HepG2 (cell line): Measurements from ENCODE around the gene SPOP. TPM values are rescaled to one million over a fixed set of nuclear protein-coding genes. Genes with fewer than 3 reads are reported as not detected.
A peak's percentile ranks its signal among the peaks of the same experiment; 100 is the strongest.

ENCODE experiments used
- ATAC-seq: fragments of 200-7000 bp; cut with Tn5 transposase; 3 replicates; pipeline ENCODE4 v1.9.1; 2020; ENCODE audit warnings: mild to moderate bottlenecking, moderate library complexity
- BruUV-seq: library from RNA; stranded (reverse); fragments of 400-500 nt; replicated peaks from 2 replicates; lab custom pipeline; 2021; lab: Mats Ljungman, UMichigan
- CTCF ChIA-PET: fragments of 300-600 bp; formaldehyde crosslinking; extraction: SDS; loops from one replicate; lab custom pipeline; 2021; ENCODE audit warnings: low total read pairs, inconsistent platforms, low intra/inter-chr PET ratio; lab: Yijun Ruan, JAX
- POLR2A ChIA-PET: fragments of 350-600 bp; sonication (Branson Sonifier 250); formaldehyde crosslinking; loops from one replicate; lab custom pipeline; 2020; ENCODE audit warnings: antibody characterized with exemption, inconsistent platforms; lab: Yijun Ruan, JAX
- DNase-seq: peaks from one replicate; pipeline ENCODE4 v3.0.0-alpha.2; 2015; ENCODE audit warnings: low spot score
- FAIRE-seq: peaks from 3 replicates; lab custom pipeline; 2011; peaks lifted over from hg19 to GRCh38; lab: Jason Lieb, UNC
- H2AFZ ChIP-seq: one replicate; pipeline ENCODE4 v1.6.1; 2011; ENCODE audit warnings: low read length, inconsistent platforms
- H3K27ac ChIP-seq: fragments of 300-600 bp; 3 replicates; pipeline ENCODE4 v1.8.0; 2011; ENCODE audit warnings: mixed run types, mild to moderate bottlenecking, mixed read lengths, low read length, inconsistent platforms; ENCODE audit not compliant: insufficient read depth; ENCODE audit errors: extremely low read length
- H3K27me3 ChIP-seq, 2 experiments: fragments of 200-600 bp in 1 of 2; 2 replicates in 1 of 2; 3 replicates in 1 of 2; pipeline versions ENCODE4 v1.6.0 to v1.8.0; 2011; ENCODE audit warnings: low read length in 2 of 2, mild to moderate bottlenecking in 2 of 2, moderate library complexity in 2 of 2, inconsistent platforms in 1 of 2; ENCODE audit not compliant: insufficient read depth in 2 of 2, control insufficient read depth in 1 of 2
- H3K36me3 ChIP-seq, 2 experiments: fragments of 200-600 bp in 1 of 2; replicated peaks in 1 of 2; 2 replicates in 1 of 2; 3 replicates in 1 of 2; pipeline versions ENCODE4 v1.5.1 to v1.8.0; 2011; ENCODE audit warnings: low read length in 2 of 2, inconsistent platforms in 1 of 2; ENCODE audit not compliant: insufficient read depth in 2 of 2, control insufficient read depth in 1 of 2
- H3K4me1 ChIP-seq: 2 replicates; pipeline ENCODE4 v1.5.1; 2012; ENCODE audit warnings: low read length, inconsistent platforms; ENCODE audit not compliant: insufficient read depth
- H3K4me2 ChIP-seq: 2 replicates; pipeline ENCODE4 v1.6.0; 2011; ENCODE audit warnings: low read depth, low read length, inconsistent platforms
- H3K4me3 ChIP-seq, 3 experiments: fragments of 200-600 bp in 1 of 3; sonication (generic), shearing (Covaris generic) in 1 of 3; replicated peaks in 1 of 3; 2 replicates each; pipeline ENCODE4 v1.5.1; 2011 to 2016; ENCODE audit warnings: low read length in 3 of 3, inconsistent platforms in 2 of 3, low read depth in 2 of 3, mild to moderate bottlenecking in 2 of 3, control low read depth in 1 of 3, mixed read lengths in 1 of 3; ENCODE audit not compliant: insufficient read depth in 1 of 3
- H3K79me2 ChIP-seq: one replicate; pipeline ENCODE4 v1.6.1; 2011; ENCODE audit warnings: low read length, inconsistent platforms; ENCODE audit not compliant: insufficient read depth
- H3K9ac ChIP-seq: 2 replicates; pipeline ENCODE4 v1.6.0; 2011; ENCODE audit warnings: mild to moderate bottlenecking, low read depth, low read length, inconsistent platforms; ENCODE audit not compliant: insufficient read depth
- H3K9me3 ChIP-seq: 2 replicates; pipeline ENCODE4 v1.5.1; 2012; ENCODE audit warnings: mild to moderate bottlenecking, low read length
- H4K20me1 ChIP-seq: 2 replicates; pipeline ENCODE4 v1.6.0; 2011; ENCODE audit warnings: inconsistent platforms, mild to moderate bottlenecking, low read length, moderate library complexity; ENCODE audit not compliant: insufficient read depth
- BCL3 ChIP-seq: sonication (generic); formaldehyde crosslinking; IDR thresholded peaks from 2 replicates; pipeline ENCODE4 v1.5.1; 2020; ENCODE audit warnings: mild to moderate bottlenecking, missing genetic modification reagents, moderate library complexity
- HMG20A ChIP-seq: IDR thresholded peaks from 2 replicates; pipeline ENCODE4 v1.6.1; 2016; ENCODE audit warnings: borderline replicate concordance
- HOXA3 ChIP-seq: sonication (generic); formaldehyde crosslinking; IDR thresholded peaks from 2 replicates; pipeline ENCODE4 v1.5.0; 2020; ENCODE audit warnings: missing genetic modification reagents
- NR2F6 ChIP-seq, 2 experiments: IDR thresholded peaks; 2 replicates each; pipeline ENCODE4 v1.6.1; 2016; ENCODE audit warnings: antibody characterized with exemption in 1 of 2, mild to moderate bottlenecking in 1 of 2
- PAXIP1 ChIP-seq: sonication (generic); formaldehyde crosslinking; conservative IDR thresholded peaks from 2 replicates; pipeline ENCODE4 v1.4.0; 2020; ENCODE audit warnings: mild to moderate bottlenecking, missing genetic modification reagents, moderate library complexity
- WIZ ChIP-seq: sonication (generic); formaldehyde crosslinking; IDR thresholded peaks from 2 replicates; pipeline ENCODE4 v1.5.1; 2020; ENCODE audit warnings: mild to moderate bottlenecking, missing genetic modification reagents
- ZBTB26 ChIP-seq: IDR thresholded peaks from 2 replicates; pipeline ENCODE4 v1.6.1; 2016; ENCODE audit warnings: missing compliant biosample characterization, missing genetic modification reagents, borderline replicate concordance
- ZNF12 ChIP-seq: sonication (generic); formaldehyde crosslinking; IDR thresholded peaks from 2 replicates; pipeline ENCODE4 v1.5.0; 2020; ENCODE audit warnings: missing genetic modification reagents
- ZNF232 ChIP-seq: sonication (generic); formaldehyde crosslinking; IDR thresholded peaks from 2 replicates; pipeline ENCODE4 v1.4.0; 2020; ENCODE audit warnings: missing genetic modification reagents, borderline replicate concordance
- ZNF451 ChIP-seq: sonication (generic); formaldehyde crosslinking; IDR thresholded peaks from 2 replicates; pipeline ENCODE4 v1.5.0; 2020; ENCODE audit warnings: mild to moderate bottlenecking, missing genetic modification reagents
- ZNF501 ChIP-seq: sonication (generic); formaldehyde crosslinking; IDR thresholded peaks from 2 replicates; pipeline ENCODE4 v1.5.1; 2020; ENCODE audit warnings: mild to moderate bottlenecking, moderate library complexity, missing genetic modification reagents
- ZNF678 ChIP-seq: sonication (generic); formaldehyde crosslinking; IDR thresholded peaks from 2 replicates; pipeline ENCODE4 v1.4.0; 2020; ENCODE audit warnings: mild to moderate bottlenecking, missing genetic modification reagents
- WGBS: methylation state at CpG from one replicate; pipeline ENCODE4 v1.1.6; 2017; ENCODE audit warnings: low lambda C conversion rate; 5-methylcytosine and 5-hydroxymethylcytosine counted together
- in situ Hi-C: cut with HindIII; loops from 2 replicates; pipeline ENCODE4 v1.10.0; 2017; ENCODE audit warnings: low pct_unique_long_range_greater_than_20kb; ENCODE audit not compliant: extremely low pct_ligation_motif_present
- intact Hi-C: fragments of 100-400 bp; cut with micrococcal nuclease; formaldehyde crosslinking; loops from one replicate; pipeline ENCODE4 v1.10.0; 2022; ENCODE audit not compliant: unreplicated experiment
- polyA plus RNA-seq, 8 experiments: library from polyadenylated mRNA; depleted of rRNA in 3 of 8; stranded (reverse) in 7 of 8; unstranded in 1 of 8; fragments of >200 nt; fragmentation: Illumina TruSeq in 4 of 8; extraction: Trizol in 4 of 8; gene quantifications; 2 replicates each; pipeline versions ENCODE4 v1.2.1 to v1.2.3, GENCODE V29; 2011 to 2016; ENCODE audit warnings: low read depth in 4 of 8, missing spikeins in 1 of 8, mixed read lengths in 1 of 8; ENCODE audit not compliant: insufficient read depth in 1 of 8
- total RNA-seq, 5 experiments: library from RNA; depleted of rRNA; stranded (reverse); fragments of >200 nt; fragmentation: Illumina TruSeq; extraction: Trizol; gene quantifications; 2 replicates each; pipeline ENCODE4 v1.2.3, GENCODE V29; 2016; ENCODE audit warnings: low read depth in 1 of 5

The SPOP gene
- total and polyA plus RNA-seq, 2 of the 13 experiments (the other 11 are each of a cell fraction or from before 2014, with no cell fraction given): 52.8 to 60.8 TPM

- intact Hi-C loops (no loop called here), in situ Hi-C loops (no loop called here)
- peaks cover 56% of the 10 kb centered on the region for H3K4me1 ChIP-seq
- H3K4me3 ChIP-seq: peak overlapping the region in 1 of 3 experiments; percentile 26; a peak in 2 of 6 replicates
- no peaks in the 10 kb centered on the region for H4K20me1 ChIP-seq
- BruUV-seq: no TSS peak
- WGBS: 30% methylated on average over 10 of the region's 10 CpGs
- peak; percentile 58 for DNase-seq
- H3K9ac ChIP-seq: no peak overlapping the region
- peak overlapping the region; percentile 37 for H2AFZ ChIP-seq
- H3K36me3 ChIP-seq: no peaks in the 10 kb centered on the region
- ChIA-PET CTCF (interaction anchor here (0.6 to 1.2 kb wide), 2 partner anchors 11 to 118 kb away, joined by 3 read pairs; no protein-coding TSS in a partner anchor), POLR2A (interaction anchor here (0.6 to 2.6 kb wide), 9 partner anchors 9 to 273 kb away, joined by 3 to 11 read pairs (median 3); partner anchors contain the start of genes FAM117A, KAT7, PHB1 and SLC35B1)
- FAIRE-seq: peak; percentile 15
- H3K9me3 ChIP-seq: no peaks in the 10 kb centered on the region
- ATAC-seq: peak; percentile 65
- peak overlapping the region; percentile 60 for H3K4me2 ChIP-seq
- H3K27me3 ChIP-seq: peaks cover 0 to 17% of the 10 kb centered on the region in 2 experiments; a peak in 2 of 5 replicates
- H3K27ac ChIP-seq: peak overlapping the region; percentile 5
- no peaks in the 10 kb centered on the region for H3K79me2 ChIP-seq
- 0 out of 2 replicates have a peak, but pooled peaks have one; percentile 33 for TF ChIP-seq HOXA3 (CRISPR knock-in tag)
- TF ChIP-seq ZNF12 (CRISPR knock-in tag): peak; percentile 97
- TF ChIP-seq ZNF232 (CRISPR knock-in tag): peak; percentile 75
- 0 out of 2 replicates have a peak, but pooled peaks have one; percentile 60 for TF ChIP-seq WIZ (CRISPR knock-in tag)
- TF ChIP-seq PAXIP1 (CRISPR knock-in tag): peak; percentile 66
- 0 out of 2 replicates have a peak, but pooled peaks have one; percentile 21 for TF ChIP-seq HMG20A
- TF ChIP-seq NR2F6 (IDR thresholded peaks at IDR 0.05): 0 out of 2 replicates have a peak, but pooled peaks have one; percentile 10
- peak; percentile 50; the same call in 1 of the 2 replicates for TF ChIP-seq NR2F6 (CRISPR knock-in tag; IDR thresholded peaks at IDR 0.05)
- TF ChIP-seq BCL3 (CRISPR knock-in tag): peak; percentile 77; the same call in 1 of the 2 replicates
- TF ChIP-seq ZBTB26 (CRISPR knock-in tag): peak; percentile 37; the same call in 1 of the 2 replicates
- TF ChIP-seq ZNF451 (CRISPR knock-in tag): peak; percentile 74; the same call in 1 of the 2 replicates
- TF ChIP-seq ZNF501: peak; percentile 12; the same call in 1 of the 2 replicates
- TF ChIP-seq ZNF678 (CRISPR knock-in tag): 0 out of 2 replicates have a peak, but pooled peaks have one; percentile 47
These were observed 10.1 kb upstream of the SPOP start for GRCh38 chr17:49687878-49688491.
